IMR-90 (cell line): Measurements from ENCODE around the gene ZBTB39. TPM values are rescaled to one million over a fixed set of nuclear protein-coding genes. Genes with fewer than 3 reads are reported as not detected.

Experiments used
- ATAC-seq: fragments of 200-7000 bp; cut with Tn5 transposase; 2 replicates; pipeline ENCODE4 v1.9.1; 2020; ENCODE audit warnings: low read depth, mild to moderate bottlenecking, moderate library complexity
- BruUV-seq: library from RNA; stranded (reverse); fragments of 400-500 nt; replicated peaks from 2 replicates; lab custom pipeline; 2021; lab: Mats Ljungman, UMichigan
- CTCF ChIA-PET: fragments of 300-600 bp; formaldehyde crosslinking; extraction: SDS; loops from one replicate; lab custom pipeline; 2021; ENCODE audit warnings: antibody characterized with exemption; lab: Yijun Ruan, JAX
- POLR2A ChIA-PET: fragments of 300-600 bp; sonication (Branson Sonifier 250); formaldehyde crosslinking; loops from one replicate; lab custom pipeline; 2022; ENCODE audit warnings: antibody characterized with exemption; ENCODE audit not compliant: unreplicated experiment; lab: Charles Lee
- DNase-seq: peaks from one replicate; pipeline ENCODE4 v3.0.0; 2013
- H2AFZ ChIP-seq: replicated peaks from 2 replicates; pipeline ENCODE3; 2013; ENCODE audit warnings: low read length, mild to moderate bottlenecking; ENCODE audit not compliant: poor library complexity
- H2AK5ac ChIP-seq: 2 replicates; pipeline ENCODE4 v1.6.1; 2013; ENCODE audit warnings: low read depth, low read length, inconsistent platforms
- H2AK9ac ChIP-seq: replicated peaks from 2 replicates; pipeline ENCODE3; 2013; ENCODE audit warnings: mild to moderate bottlenecking, low read depth, low read length, moderate library complexity; ENCODE audit not compliant: poor library complexity
- H2BK120ac ChIP-seq: 2 replicates; pipeline ENCODE4 v1.6.1; 2013; ENCODE audit warnings: low read depth, low read length, inconsistent platforms
- H2BK15ac ChIP-seq: 3 replicates; pipeline ENCODE4 v1.6.1; 2013; ENCODE audit warnings: low read depth, low read length, inconsistent platforms
- H2BK20ac ChIP-seq: 2 replicates; pipeline ENCODE4 v1.6.1; 2013; ENCODE audit warnings: low read depth, mild to moderate bottlenecking, inconsistent platforms, low read length, moderate library complexity
- H2BK5ac ChIP-seq: 2 replicates; pipeline ENCODE4 v1.6.1; 2013; ENCODE audit warnings: mild to moderate bottlenecking, low read depth, low read length, inconsistent platforms; ENCODE audit not compliant: poor library complexity, severe bottlenecking
- H3K14ac ChIP-seq: replicated peaks from 2 replicates; pipeline ENCODE4 v1.6.1; 2013; ENCODE audit warnings: low read depth, low read length, inconsistent platforms
- H3K18ac ChIP-seq: 2 replicates; pipeline ENCODE4 v1.6.1; 2013; ENCODE audit warnings: low read depth, low read length, control low read depth
- H3K23ac ChIP-seq: 2 replicates; pipeline ENCODE4 v1.6.1; 2013; ENCODE audit warnings: low read depth, low read length, inconsistent platforms
- H3K27ac ChIP-seq: 2 replicates; pipeline ENCODE4 v1.5.1; 2013; ENCODE audit warnings: mild to moderate bottlenecking, control low read depth, low read length; ENCODE audit not compliant: insufficient read depth
- H3K27me3 ChIP-seq: 2 replicates; pipeline ENCODE4 v1.6.1; 2013; ENCODE audit warnings: low read length; ENCODE audit not compliant: control insufficient read depth, insufficient read depth
- H3K36me3 ChIP-seq: 2 replicates; pipeline ENCODE4 v1.6.1; 2013; ENCODE audit warnings: low read length, mixed read lengths; ENCODE audit not compliant: control insufficient read depth, insufficient read depth
- H3K4ac ChIP-seq: 2 replicates; pipeline ENCODE4 v1.6.1; 2013; ENCODE audit warnings: low read depth, low read length, inconsistent platforms
- H3K4me1 ChIP-seq: 2 replicates; pipeline ENCODE4 v1.6.1; 2013; ENCODE audit warnings: low read length, mixed read lengths; ENCODE audit not compliant: control insufficient read depth, insufficient read depth
- H3K4me2 ChIP-seq: 2 replicates; pipeline ENCODE4 v1.6.1; 2013; ENCODE audit warnings: low read depth, mild to moderate bottlenecking, control low read depth, low read length, moderate library complexity
- H3K4me3 ChIP-seq: 2 replicates; pipeline ENCODE4 v1.5.1; 2013; ENCODE audit warnings: low read depth, mild to moderate bottlenecking, control low read depth, low read length, moderate library complexity; ENCODE audit not compliant: insufficient read depth
- H3K56ac ChIP-seq: 2 replicates; pipeline ENCODE4 v1.6.1; 2013; ENCODE audit warnings: low read length, inconsistent platforms; ENCODE audit not compliant: insufficient read depth; ENCODE audit errors: extremely low read depth
- H3K79me1 ChIP-seq, 2 experiments: 2 replicates each; pipeline ENCODE4 v1.6.1; 2013; ENCODE audit warnings: low read length in 2 of 2, inconsistent platforms in 1 of 2, low read depth in 1 of 2
- H3K9ac ChIP-seq: 2 replicates; pipeline ENCODE4 v1.6.1; 2013; ENCODE audit warnings: low read depth, low read length, control low read depth
- H3K9me1 ChIP-seq: 2 replicates; pipeline ENCODE4 v1.6.1; 2013; ENCODE audit warnings: low read length, inconsistent platforms; ENCODE audit not compliant: insufficient read depth
- H3K9me3 ChIP-seq: 2 replicates; pipeline ENCODE4 v1.6.1; 2013; ENCODE audit warnings: low read length; ENCODE audit not compliant: control insufficient read depth, insufficient read depth
- H4K20me1 ChIP-seq: 2 replicates; pipeline ENCODE4 v1.6.1; 2013; ENCODE audit warnings: low read length, inconsistent platforms; ENCODE audit not compliant: insufficient read depth
- H4K5ac ChIP-seq: 2 replicates; pipeline ENCODE4 v1.6.1; 2013; ENCODE audit warnings: mild to moderate bottlenecking, low read depth, low read length, control low read depth
- H4K8ac ChIP-seq, 2 experiments: 2 replicates each; pipeline ENCODE4 v1.6.1; 2013; ENCODE audit warnings: low read depth in 2 of 2, low read length in 2 of 2, control low read depth in 1 of 2, inconsistent platforms in 1 of 2
- H4K91ac ChIP-seq: 2 replicates; pipeline ENCODE4 v1.6.1; 2013; ENCODE audit warnings: low read depth, low read length, inconsistent platforms; ENCODE audit not compliant: insufficient read depth
- BHLHE40 ChIP-seq: fragments of 150-350 bp; IDR thresholded peaks from 2 replicates; pipeline ENCODE4 v1.6.1; 2016; ENCODE audit warnings: mild to moderate bottlenecking, low read depth, low read length
- CEBPB ChIP-seq: IDR thresholded peaks from 2 replicates; pipeline ENCODE4 v1.6.1; 2012; ENCODE audit warnings: low read depth, low read length, improper control_type of control experiment
- CHD1 ChIP-seq: IDR thresholded peaks from 2 replicates; pipeline ENCODE4 v1.6.1; 2012; ENCODE audit warnings: low read depth, low read length, improper control_type of control experiment
- CTCF ChIP-seq: conservative IDR thresholded peaks from 2 replicates; pipeline ENCODE4 v1.5.1; 2012; ENCODE audit warnings: mild to moderate bottlenecking, low read depth, low read length, improper control_type of control experiment
- ELK1 ChIP-seq: fragments of 150-350 bp; IDR thresholded peaks from 2 replicates; pipeline ENCODE4 v1.6.1; 2016; ENCODE audit warnings: low read depth, mild to moderate bottlenecking, low read length, moderate library complexity, borderline replicate concordance
- FOS ChIP-seq: fragments of 150-350 bp; IDR thresholded peaks from 2 replicates; pipeline ENCODE4 v1.6.1; 2016; ENCODE audit warnings: low read depth, low read length
- MAFK ChIP-seq: IDR thresholded peaks from 2 replicates; pipeline ENCODE4 v1.6.1; 2012; ENCODE audit warnings: low read depth, low read length, improper control_type of control experiment
- MAZ ChIP-seq: IDR thresholded peaks from 2 replicates; pipeline ENCODE4 v1.6.1; 2012; ENCODE audit warnings: low read depth, mild to moderate bottlenecking, low read length, improper control_type of control experiment, moderate library complexity, borderline replicate concordance
- MXI1 ChIP-seq: IDR thresholded peaks from 2 replicates; pipeline ENCODE4 v1.6.1; 2012; ENCODE audit warnings: low read depth, mild to moderate bottlenecking, low read length, moderate library complexity, borderline replicate concordance
- NFE2L2 ChIP-seq: fragments of 150-350 bp; IDR thresholded peaks from 2 replicates; pipeline ENCODE4 v1.6.1; 2016; ENCODE audit warnings: low read depth, mild to moderate bottlenecking, low read length
- POLR2A ChIP-seq: IDR thresholded peaks from 2 replicates; pipeline ENCODE4 v1.6.1; 2012; ENCODE audit warnings: mild to moderate bottlenecking, low read depth, low read length
- RAD21 ChIP-seq: IDR thresholded peaks from 2 replicates; pipeline ENCODE4 v1.6.1; 2012; ENCODE audit warnings: low read length, improper control_type of control experiment
- USF2 ChIP-seq: fragments of 150-350 bp; IDR thresholded peaks from 2 replicates; pipeline ENCODE4 v1.6.1; 2017; ENCODE audit warnings: mild to moderate bottlenecking, antibody characterized with exemption, low read length, low read depth
- WGBS, 2 experiments: methylation state at CpG; one replicate each; pipeline versions ENCODE4 v1.1.5 to v1.1.7; 2013; ENCODE audit warnings: missing lambda C conversion rate in 2 of 2; ENCODE audit not compliant: insufficient read length in 1 of 2; ENCODE audit errors: extremely low coverage in 2 of 2; 5-methylcytosine and 5-hydroxymethylcytosine counted together
- dilution Hi-C: fragments of 300-500 bp; cut with HindIII; formaldehyde crosslinking; loops from one replicate; pipeline ENCODE4 v1.14.3; 2018; ENCODE audit warnings: low sequenced_read_pairs; ENCODE audit not compliant: unreplicated experiment
- in situ Hi-C: fragments of 300-500 bp; cut with MboI; formaldehyde crosslinking; loops from 3 replicates; pipeline ENCODE4 v1.14.3; 2019; ENCODE audit warnings: low sequenced_read_pairs, inconsistent platforms, mixed read lengths
- intact Hi-C: fragments of 100-400 bp; cut with micrococcal nuclease; formaldehyde crosslinking; loops from 2 replicates; pipeline ENCODE4 v1.10.0; 2022
- polyA plus RNA-seq, 3 experiments: library from polyadenylated mRNA; depleted of rRNA; stranded (reverse); fragments of >200 nt; gene quantifications; 2 replicates each; pipeline ENCODE4 v1.2.3, GENCODE V29; 2012; ENCODE audit warnings: low replicate concordance in 1 of 3
- total RNA-seq: library from RNA; depleted of rRNA; stranded (reverse); fragments of >200 nt; gene quantifications from 2 replicates; pipeline ENCODE4 v1.2.3, GENCODE V29; 2012

Gene ZBTB39
- total and polyA plus RNA-seq, 2 of the 4 experiments (the other 2 are of a cell fraction): 4.0 to 5.2 TPM

GRCh38 chr12:57033431-57033830, 27.1 kb upstream of the ZBTB39 start:
- H2BK15ac ChIP-seq: no peak overlapping the region
- H3K14ac ChIP-seq: no peak overlapping the region
- TF ChIP-seq ELK1: no peak
- no peak for TF ChIP-seq MAZ
- no peak for TF ChIP-seq MXI1
- no peak for TF ChIP-seq MAFK
- TF ChIP-seq POLR2A: no peak
- TF ChIP-seq CEBPB: no peak
- no peak for TF ChIP-seq CTCF
- no peak for TF ChIP-seq FOS
- no peak for TF ChIP-seq BHLHE40
- TF ChIP-seq RAD21: no peak
- TF ChIP-seq NFE2L2: no peak
- TF ChIP-seq CHD1: no peak
- no peak for TF ChIP-seq USF2
- H2BK20ac ChIP-seq: no peak overlapping the region
- no peaks in the 10 kb centered on the region for H4K20me1 ChIP-seq
- H4K5ac ChIP-seq: no peak overlapping the region
- H3K4me2 ChIP-seq: no peak overlapping the region
- peaks cover 61% of the 10 kb centered on the region for H3K27me3 ChIP-seq
- H2BK5ac ChIP-seq: no peak overlapping the region
- intact Hi-C loops: no loop called here
- H2BK120ac ChIP-seq: no peak overlapping the region
- no peaks in the 10 kb centered on the region for H3K4me1 ChIP-seq
- in situ Hi-C loops: no loop called here
- no peak overlapping the region for H2AK9ac ChIP-seq
- no peak overlapping the region for H3K56ac ChIP-seq
- no peaks in the 10 kb centered on the region for H3K79me1 ChIP-seq
- no peak overlapping the region for H2AFZ ChIP-seq
- BruUV-seq: no TSS peak
- DNase-seq (no peak), ATAC-seq (no peak)
- dilution Hi-C loops: no loop called here
- no peak overlapping the region for H3K18ac ChIP-seq
- H3K23ac ChIP-seq: no peak overlapping the region
- H3K9me1 ChIP-seq: no peaks in the 10 kb centered on the region
- POLR2A ChIA-PET: no interaction called here
- H3K4ac ChIP-seq: no peak overlapping the region
- no peak overlapping the region for H3K27ac ChIP-seq
- WGBS, 2 experiments: 75% methylated on average over 2 of the region's 3 CpGs; no CpG with 5 or more reads in 1 of the 2 experiments
- H3K9me3 ChIP-seq: no peaks in the 10 kb centered on the region
- no peak overlapping the region for H3K4me3 ChIP-seq
- no peak overlapping the region for H2AK5ac ChIP-seq
- H3K36me3 ChIP-seq: no peaks in the 10 kb centered on the region
- H4K8ac ChIP-seq: no peak overlapping the region
- H3K9ac ChIP-seq: no peak overlapping the region
- CTCF ChIA-PET: no interaction called here
- no peak overlapping the region for H4K91ac ChIP-seq
